ENCODE measurements around the gene KDM2A. TPM values are rescaled to one million over a fixed set of nuclear protein-coding genes. Genes with fewer than 3 reads are reported as not detected.

The KDM2A gene
- total and polyA plus RNA-seq, 2 experiments from 2014 or later = 25.0 to 54.1 TPM

- H3K36me3 Mint-ChIP-seq (ENCODE audit: low read depth) = peaks cover 62% of the 10 kb centered on the region
- Histone ChIP-seq H3K27ac (ENCODE audit: low read depth) (no peak overlapping the region), H2AFZ (no peak overlapping the region), H3K4me2 (no peak overlapping the region), H3K79me2 (replicated peaks; ENCODE audit: insufficient read depth) (0 out of 2 replicates have a peak, but pooled peaks cover 12% of the 10 kb centered on the region), H3K36me3 (ENCODE audit: insufficient read depth) (peaks cover 33% of the 10 kb centered on the region), H3K4me3 (no peak overlapping the region), H3K27me3 (ENCODE audit: insufficient read depth) (no peaks in the 10 kb centered on the region), H3K9me2 (ENCODE audit: insufficient read depth) (no peaks in the 10 kb centered on the region), H3K4me1 (ENCODE audit: insufficient read depth) (no peaks in the 10 kb centered on the region), H3F3A (replicated peaks; ENCODE audit: low read depth) (0 out of 2 replicates have a peak, but pooled peaks cover 3% of the 10 kb centered on the region), H4K20me1 (replicated peaks; ENCODE audit: insufficient read depth) (peaks cover 12% of the 10 kb centered on the region; the same call in 1 of the 2 replicates)
- ATAC-seq (no peak), DNase-seq (ENCODE audit: low spot score) (no peak)
- no peak overlapping the region for H3K27ac Mint-ChIP-seq
- TF ChIP-seq EZH2 (IDR thresholded peaks at IDR 0.05; ENCODE audit: low read depth, unreplicated experiment) (no peak), JUNB (IDR thresholded peaks at IDR 0.05; ENCODE audit: unreplicated experiment) (no peak), ETS1 (IDR thresholded peaks at IDR 0.05) (no peak), ZNF462 (CRISPR knock-in tag; IDR thresholded peaks at IDR 0.05) (no peak), CTCF (conservative IDR thresholded peaks at IDR 0.05; ENCODE audit: low read depth in 2 of 2) (no peak), EZH2phosphoT487 (IDR thresholded peaks at IDR 0.05; ENCODE audit: unreplicated experiment) (no peak), ZNF114 (CRISPR knock-in tag; IDR thresholded peaks at IDR 0.05) (no peak), ZNF331 (CRISPR knock-in tag; IDR thresholded peaks at IDR 0.05; ENCODE audit: low read depth) (no peak), REST (IDR thresholded peaks at IDR 0.05; ENCODE audit: unreplicated experiment) (no peak), STAT1 (IDR thresholded peaks at IDR 0.05; ENCODE audit: unreplicated experiment) (no peak), POLR2AphosphoS5 (IDR thresholded peaks at IDR 0.05; ENCODE audit: low read depth) (no peak), NANOG (IDR thresholded peaks at IDR 0.05; ENCODE audit: borderline replicate concordance) (no peak), CREB1 (CRISPR knock-in tag; IDR thresholded peaks at IDR 0.05; ENCODE audit: low read depth) (no peak)
- H3K27me3 Mint-ChIP-seq (ENCODE audit: insufficient read depth, low read depth, poor library complexity) = peaks cover 2% of the 10 kb centered on the region
- no peaks in the 10 kb centered on the region; the same call in 2 of the 3 replicates for H3K4me1 Mint-ChIP-seq
- H3K4me3 Mint-ChIP-seq = no peak overlapping the region
- no peaks in the 10 kb centered on the region for H3K9me3 Mint-ChIP-seq
Observed at GRCh38 chr11:67230886-67231285, 111.8 kb downstream of the KDM2A start.

Data from GM23338 (cell line).